Endothelial cell of umbilical vein (primary cell): Measurements from ENCODE around the gene GRIN3B.

Experiments used
- CTCF ChIP-seq, 2 donors: IDR thresholded peaks; 1 replicate in 1 of 2; 2 replicates in 1 of 2; pipeline ENCODE4 v1.5.1; 2011; ENCODE audit warnings: low read length in 2 of 2, mild to moderate bottlenecking in 2 of 2, moderate library complexity in 2 of 2, control low read depth in 1 of 2, inconsistent platforms in 1 of 2, low read depth in 1 of 2; ENCODE audit not compliant: insufficient read depth in 1 of 2; ENCODE audit errors: extremely low read depth in 1 of 2
- EZH2 ChIP-seq: IDR thresholded peaks from 2 replicates; pipeline ENCODE4 v1.6.1; 2012; ENCODE audit warnings: borderline replicate concordance, low read depth, mild to moderate bottlenecking, moderate library complexity, low read length, inconsistent platforms; ENCODE audit not compliant: severe bottlenecking
- GATA2 ChIP-seq: IDR thresholded peaks from 2 replicates; pipeline ENCODE4 v1.7.0; 2011; ENCODE audit warnings: low read depth, mild to moderate bottlenecking, moderate library complexity, mixed read lengths, low read length; ENCODE audit not compliant: insufficient read length, insufficient read depth
- JUN ChIP-seq: IDR thresholded peaks from 2 replicates; pipeline ENCODE4 v1.6.1; 2011; ENCODE audit warnings: borderline replicate concordance, low read depth; ENCODE audit not compliant: insufficient read length, insufficient read depth
- MYC ChIP-seq: IDR thresholded peaks from one replicate; pipeline ENCODE4 v1.6.1; 2011; ENCODE audit warnings: mild to moderate bottlenecking, low read depth, low read length
- POLR2A ChIP-seq: IDR thresholded peaks from 2 replicates; pipeline ENCODE4 v1.6.1; 2012; ENCODE audit warnings: low read depth, mild to moderate bottlenecking, control low read depth, low read length
- POLR2AphosphoS5 ChIP-seq: IDR thresholded peaks from 2 replicates; pipeline ENCODE4 v1.6.1; 2012; ENCODE audit warnings: low read depth, mild to moderate bottlenecking, control low read depth, low read length, moderate library complexity; ENCODE audit not compliant: insufficient read depth
- TF ChIP-seq, protein P1 (sequence below): IDR thresholded peaks from 2 replicates; pipeline ENCODE4 v1.6.1; 2011; ENCODE audit not compliant: insufficient read depth, insufficient read length

GRCh38 chr19:1000095-1000494 lies at the start of gene GRIN3B:
- peak; percentile 15 to 69 for TF ChIP-seq CTCF (IDR thresholded peaks at IDR 0.05; ENCODE audit: extremely low read depth in 1 of 2, insufficient read depth in 1 of 2, low read depth in 1 of 2, low read length in 2 of 2)
- TF ChIP-seq POLR2AphosphoS5 = peak; percentile 20
- TF ChIP-seq EZH2 = no peak
- TF ChIP-seq POLR2A = no peak
- TF ChIP-seq MYC = no peak
- TF ChIP-seq JUN = no peak
- no peak for TF ChIP-seq GATA2
- TF ChIP-seq, protein P1, sequence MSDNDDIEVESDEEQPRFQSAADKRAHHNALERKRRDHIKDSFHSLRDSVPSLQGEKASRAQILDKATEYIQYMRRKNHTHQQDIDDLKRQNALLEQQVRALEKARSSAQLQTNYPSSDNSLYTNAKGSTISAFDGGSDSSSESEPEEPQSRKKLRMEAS = no peak
